Neural progenitor cell (in vitro differentiated cells): ENCODE measurements around the gene PINK1. TPM values are rescaled to one million over a fixed set of nuclear protein-coding genes. Genes with fewer than 3 reads are reported as not detected.
"Not testable (repeated sequence)": the region's sequence is repeated elsewhere in the genome, so short reads cannot be mapped to it uniquely, and the experiment has no call there.

Experiments used
- DNase-seq: peaks from one replicate; pipeline ENCODE4 v3.0.0-alpha.2; 2016; ENCODE audit warnings: low spot score
- H2AFZ ChIP-seq: fragments of 200-600 bp; sonication (generic); replicated peaks from 2 replicates; pipeline ENCODE4 v1.6.1; 2016; ENCODE audit warnings: antibody characterized with exemption
- H3F3A ChIP-seq: fragments of 200-600 bp; sonication (generic); 2 replicates; pipeline ENCODE4 v1.6.1; 2016; ENCODE audit warnings: antibody characterized with exemption, low read depth
- H3K27ac ChIP-seq: fragments of 200-600 bp; sonication (generic); 2 replicates; pipeline ENCODE4 v1.5.1; 2016; ENCODE audit warnings: mild to moderate bottlenecking
- H3K27me3 ChIP-seq: fragments of 200-600 bp; sonication (generic); 2 replicates; pipeline ENCODE4 v1.6.1; 2016; ENCODE audit warnings: mild to moderate bottlenecking, moderate library complexity
- H3K36me3 ChIP-seq: fragments of 200-600 bp; sonication (generic); 2 replicates; pipeline ENCODE4 v1.5.1; 2016
- H3K4me1 ChIP-seq: fragments of 200-600 bp; sonication (generic); 2 replicates; pipeline ENCODE4 v1.6.1; 2016; ENCODE audit warnings: mixed run types
- H3K4me2 ChIP-seq: fragments of 200-600 bp; sonication (generic); 2 replicates; pipeline ENCODE4 v1.6.1; 2016
- H3K4me3 ChIP-seq: fragments of 200-600 bp; sonication (generic); 2 replicates; pipeline ENCODE4 v1.5.1; 2016
- H3K79me2 ChIP-seq: fragments of 200-600 bp; sonication (generic); 2 replicates; pipeline ENCODE4 v1.6.1; 2016; ENCODE audit warnings: low read depth
- H3K9ac ChIP-seq: fragments of 200-600 bp; sonication (generic); 2 replicates; pipeline ENCODE4 v1.6.1; 2016
- H3K9me3 ChIP-seq: fragments of 200-600 bp; sonication (generic); 2 replicates; pipeline ENCODE4 v1.5.1; 2016; ENCODE audit warnings: low read depth
- H4K20me1 ChIP-seq: fragments of 200-600 bp; sonication (generic); 2 replicates; pipeline ENCODE4 v1.6.1; 2016; ENCODE audit warnings: low read depth
- H3K27ac Mint-ChIP-seq: 3 replicates; pipeline ENCODE4 v1.8.0; 2021; ENCODE audit warnings: mixed read lengths
- H3K27me3 Mint-ChIP-seq: 2 replicates; pipeline ENCODE4 v1.8.0; 2022; ENCODE audit warnings: low read depth, mild to moderate bottlenecking, inconsistent platforms, moderate library complexity, mixed read lengths; ENCODE audit not compliant: insufficient read depth
- H3K36me3 Mint-ChIP-seq: 3 replicates; pipeline ENCODE4 v1.8.0; 2021; ENCODE audit warnings: mixed read lengths
- H3K4me1 Mint-ChIP-seq: 3 replicates; pipeline ENCODE4 v1.8.0; 2021; ENCODE audit warnings: mixed read lengths
- H3K4me3 Mint-ChIP-seq: 3 replicates; pipeline ENCODE4 v1.8.0; 2021; ENCODE audit warnings: mild to moderate bottlenecking, moderate library complexity, mixed read lengths
- H3K9me3 Mint-ChIP-seq: 3 replicates; pipeline ENCODE4 v1.8.0; 2020; ENCODE audit warnings: mixed read lengths
- EZH2 ChIP-seq: fragments of 200-600 bp; sonication (generic); IDR thresholded peaks from 2 replicates; pipeline ENCODE4 v1.6.1; 2017; ENCODE audit warnings: antibody characterized with exemption, mild to moderate bottlenecking, moderate library complexity
- EZH2phosphoT487 ChIP-seq: fragments of 200-600 bp; sonication (generic); IDR thresholded peaks from 2 replicates; pipeline ENCODE4 v1.6.1; 2017; ENCODE audit warnings: antibody characterized with exemption
- total RNA-seq: library from RNA; depleted of rRNA; stranded (reverse); fragments of >200 nt; gene quantifications from 2 replicates; pipeline ENCODE4 v1.2.3, GENCODE V29; 2015; ENCODE audit warnings: low replicate concordance
- TF ChIP-seq, protein P1 (sequence below): fragments of 200-600 bp; sonication (generic); IDR thresholded peaks from 2 replicates; pipeline ENCODE4 v1.5.1; 2017; ENCODE audit warnings: antibody characterized with exemption, mild to moderate bottlenecking

Gene PINK1
- total RNA-seq, 1 donor from 2014 or later = 13.3 TPM

DNA sequence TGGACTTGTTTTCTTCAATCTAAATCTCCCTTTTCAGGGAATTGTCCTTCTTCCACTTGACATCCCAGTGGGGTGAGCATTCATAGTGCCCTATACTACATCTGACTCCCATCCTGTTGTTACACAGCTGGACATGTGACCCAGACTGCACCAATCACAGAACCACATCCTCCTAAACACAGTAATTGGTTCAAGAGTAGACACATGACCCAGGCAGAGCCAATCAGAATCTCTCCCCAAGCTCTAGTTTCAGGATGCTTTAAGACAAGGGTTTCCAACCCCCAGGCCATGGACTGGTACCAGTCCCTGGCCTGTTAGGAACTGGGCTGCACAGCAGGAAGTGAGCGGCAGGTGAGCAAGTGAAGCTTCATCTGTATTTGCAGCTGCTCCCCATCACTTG, 33.5 kb downstream of the PINK1 start:
- Mint-ChIP-seq H3K27ac (peak overlapping the region; percentile 80), H3K9me3 (no peaks in the 10 kb centered on the region), H3K36me3 (no peaks in the 10 kb centered on the region), H3K4me1 (peaks cover 23% of the 10 kb centered on the region), H3K4me3 (no peak overlapping the region), H3K27me3 (peaks cover 8% of the 10 kb centered on the region)
- Histone ChIP-seq H3K36me3 (no peaks in the 10 kb centered on the region), H4K20me1 (no peaks in the 10 kb centered on the region), H3K4me1 (no peaks in the 10 kb centered on the region), H3K9me3 (no peaks in the 10 kb centered on the region), H2AFZ (no peak overlapping the region), H3K79me2 (no peaks in the 10 kb centered on the region), H3K27me3 (no peaks in the 10 kb centered on the region), H3K4me2 (no peak overlapping the region), H3K4me3 (no peak overlapping the region), H3K9ac (no peak overlapping the region), H3F3A (no peaks in the 10 kb centered on the region), H3K27ac (no peak overlapping the region)
- TF ChIP-seq EZH2phosphoT487 = no peak
- TF ChIP-seq, protein P1, sequence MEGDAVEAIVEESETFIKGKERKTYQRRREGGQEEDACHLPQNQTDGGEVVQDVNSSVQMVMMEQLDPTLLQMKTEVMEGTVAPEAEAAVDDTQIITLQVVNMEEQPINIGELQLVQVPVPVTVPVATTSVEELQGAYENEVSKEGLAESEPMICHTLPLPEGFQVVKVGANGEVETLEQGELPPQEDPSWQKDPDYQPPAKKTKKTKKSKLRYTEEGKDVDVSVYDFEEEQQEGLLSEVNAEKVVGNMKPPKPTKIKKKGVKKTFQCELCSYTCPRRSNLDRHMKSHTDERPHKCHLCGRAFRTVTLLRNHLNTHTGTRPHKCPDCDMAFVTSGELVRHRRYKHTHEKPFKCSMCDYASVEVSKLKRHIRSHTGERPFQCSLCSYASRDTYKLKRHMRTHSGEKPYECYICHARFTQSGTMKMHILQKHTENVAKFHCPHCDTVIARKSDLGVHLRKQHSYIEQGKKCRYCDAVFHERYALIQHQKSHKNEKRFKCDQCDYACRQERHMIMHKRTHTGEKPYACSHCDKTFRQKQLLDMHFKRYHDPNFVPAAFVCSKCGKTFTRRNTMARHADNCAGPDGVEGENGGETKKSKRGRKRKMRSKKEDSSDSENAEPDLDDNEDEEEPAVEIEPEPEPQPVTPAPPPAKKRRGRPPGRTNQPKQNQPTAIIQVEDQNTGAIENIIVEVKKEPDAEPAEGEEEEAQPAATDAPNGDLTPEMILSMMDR = no peak
- no peak for DNase-seq

DNA sequence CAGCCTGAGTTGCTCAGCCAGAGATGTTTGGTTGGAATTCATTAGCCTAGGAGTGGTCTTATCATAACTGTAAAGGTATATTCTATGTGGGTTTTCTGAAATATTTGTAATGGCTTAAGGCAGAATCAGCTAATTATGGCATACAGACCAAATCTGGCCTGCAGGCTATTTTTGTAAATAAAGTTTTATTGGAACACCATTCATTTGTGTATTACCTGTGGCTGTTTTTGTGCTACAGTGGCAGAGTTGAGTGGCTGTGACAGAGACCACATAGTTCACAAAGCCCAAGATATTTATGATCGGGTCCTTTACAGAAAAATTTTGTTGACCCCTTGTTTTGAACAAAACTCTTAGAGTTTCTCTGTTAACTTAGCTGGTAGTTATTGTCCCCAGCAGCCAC, 35.3 kb downstream of the PINK1 start:
- Histone ChIP-seq H2AFZ (no peak overlapping the region), H3K4me1 (no peaks in the 10 kb centered on the region), H3K27me3 (no peaks in the 10 kb centered on the region), H3K27ac (no peak overlapping the region), H3K79me2 (no peaks in the 10 kb centered on the region), H4K20me1 (no peaks in the 10 kb centered on the region), H3K36me3 (no peaks in the 10 kb centered on the region), H3K9ac (no peak overlapping the region), H3K4me3 (no peak overlapping the region), H3F3A (no peaks in the 10 kb centered on the region), H3K4me2 (no peak overlapping the region), H3K9me3 (no peaks in the 10 kb centered on the region)
- Mint-ChIP-seq H3K4me1 (peaks cover 13% of the 10 kb centered on the region), H3K4me3 (no peak overlapping the region), H3K27ac (no peak overlapping the region), H3K9me3 (no peaks in the 10 kb centered on the region), H3K36me3 (no peaks in the 10 kb centered on the region), H3K27me3 (peaks cover 8% of the 10 kb centered on the region)
- no peak for DNase-seq
- TF ChIP-seq, protein P1 = no peak
- TF ChIP-seq EZH2phosphoT487 (no peak), EZH2 (no peak)

DNA sequence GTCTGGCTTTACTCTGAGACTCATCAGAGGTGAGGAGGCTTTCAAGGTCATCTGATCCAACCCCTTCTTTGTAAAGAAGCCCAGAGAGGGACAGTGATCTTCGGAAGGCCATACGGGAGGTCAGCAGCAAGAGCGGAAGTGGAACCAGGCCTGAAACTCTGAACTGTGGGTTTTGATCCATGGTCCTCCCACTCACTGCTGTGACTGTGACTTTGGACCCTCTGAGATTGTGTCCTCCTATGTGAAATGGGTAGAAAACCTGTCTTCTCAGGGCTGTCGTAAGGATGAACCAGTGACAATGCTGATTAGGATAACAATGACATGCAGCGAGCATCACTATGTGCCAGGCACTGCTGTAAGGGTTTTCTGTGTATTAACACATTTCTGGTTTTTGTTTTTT, 37.7 kb downstream of the PINK1 start:
- Mint-ChIP-seq H3K27ac (peak overlapping the region; percentile 71), H3K36me3 (no peaks in the 10 kb centered on the region), H3K4me1 (peaks cover 13% of the 10 kb centered on the region), H3K27me3 (peaks cover 8% of the 10 kb centered on the region), H3K9me3 (no peaks in the 10 kb centered on the region), H3K4me3 (no peak overlapping the region)
- H3K27ac ChIP-seq = no peak overlapping the region
- TF ChIP-seq EZH2phosphoT487 (no peak), EZH2 (no peak)
- TF ChIP-seq, protein P1 = no peak
- no peaks in the 10 kb centered on the region for H3F3A ChIP-seq
- no peaks in the 10 kb centered on the region for H3K27me3 ChIP-seq
- no peaks in the 10 kb centered on the region for H3K9me3 ChIP-seq
- H3K79me2 ChIP-seq = no peaks in the 10 kb centered on the region
- no peak overlapping the region for H2AFZ ChIP-seq
- no peaks in the 10 kb centered on the region for H3K36me3 ChIP-seq
- no peak overlapping the region for H3K4me2 ChIP-seq
- no peak overlapping the region for H3K4me3 ChIP-seq
- no peaks in the 10 kb centered on the region for H3K4me1 ChIP-seq
- DNase-seq = no peak
- no peak overlapping the region for H3K9ac ChIP-seq
- H4K20me1 ChIP-seq = no peaks in the 10 kb centered on the region

DNA sequence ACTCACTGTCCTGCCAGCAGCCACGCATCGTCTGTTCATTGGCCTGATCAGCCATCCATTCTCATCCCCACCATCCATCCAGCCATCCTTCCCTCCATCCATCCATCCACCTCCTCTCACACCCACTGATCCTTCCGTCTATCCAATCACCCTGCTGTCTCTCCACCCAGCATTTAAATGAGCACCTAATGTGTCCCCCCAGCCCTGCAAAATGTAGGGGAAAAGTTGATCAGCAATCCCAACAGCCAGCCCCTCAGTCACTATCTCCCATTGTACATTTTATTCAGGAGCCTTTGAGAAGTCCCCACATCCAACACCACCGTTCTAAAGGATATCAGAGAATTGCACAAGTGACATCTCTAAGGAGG, 39.0 kb downstream of the PINK1 start:
- H3K4me1 ChIP-seq = no peaks in the 10 kb centered on the region
- no peaks in the 10 kb centered on the region for H4K20me1 ChIP-seq
- TF ChIP-seq, protein P1 = no peak
- TF ChIP-seq EZH2phosphoT487 (no peak), EZH2 (no peak)
- no peak overlapping the region for H3K9ac ChIP-seq
- no peak overlapping the region for H2AFZ ChIP-seq
- H3K27me3 Mint-ChIP-seq = peaks cover 8% of the 10 kb centered on the region
- peak overlapping the region; percentile 52 for H3K27ac Mint-ChIP-seq
- H3K9me3 ChIP-seq = no peaks in the 10 kb centered on the region
- H3K79me2 ChIP-seq = no peaks in the 10 kb centered on the region
- no peak overlapping the region for H3K4me3 Mint-ChIP-seq
- no peak overlapping the region for H3K4me2 ChIP-seq
- H3K9me3 Mint-ChIP-seq = no peaks in the 10 kb centered on the region
- DNase-seq = no peak
- no peaks in the 10 kb centered on the region for H3K27me3 ChIP-seq
- no peak overlapping the region for H3K4me3 ChIP-seq
- H3K36me3 Mint-ChIP-seq = no peaks in the 10 kb centered on the region
- no peaks in the 10 kb centered on the region for H3K36me3 ChIP-seq
- no peak overlapping the region for H3K27ac ChIP-seq
- no peaks in the 10 kb centered on the region for H3F3A ChIP-seq
- H3K4me1 Mint-ChIP-seq = peaks cover 9% of the 10 kb centered on the region

DNA sequence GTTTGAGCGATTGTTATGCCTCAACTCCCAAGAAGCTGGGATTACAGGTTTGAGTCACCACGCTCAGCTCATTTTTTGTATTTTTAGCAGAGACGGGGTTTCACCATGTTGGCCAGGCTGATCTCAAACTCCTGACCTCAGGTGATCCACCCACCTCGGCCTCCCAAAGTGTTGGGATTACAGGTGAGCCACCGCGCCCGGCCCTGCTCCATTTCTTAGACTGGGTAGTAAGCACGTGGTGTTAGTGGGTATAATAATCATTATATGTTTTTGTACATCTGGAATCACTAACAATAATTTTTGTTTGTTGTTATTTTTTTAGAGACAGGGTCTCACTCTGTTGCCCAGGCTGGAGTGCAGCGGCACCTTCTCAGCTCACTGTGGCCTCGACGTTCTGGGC, 40.4 kb downstream of the PINK1 start:
- H3K9ac ChIP-seq, H3K4me2 ChIP-seq, H3K27ac ChIP-seq, DNase-seq, H4K20me1 ChIP-seq, H3K4me1 ChIP-seq, H3K4me3 ChIP-seq, H3K9me3 Mint-ChIP-seq, H3K27me3 Mint-ChIP-seq, H3K36me3 Mint-ChIP-seq, H3K27me3 ChIP-seq, H2AFZ ChIP-seq, H3K79me2 ChIP-seq, H3K27ac Mint-ChIP-seq, H3K36me3 ChIP-seq, H3K4me3 Mint-ChIP-seq, H3K4me1 Mint-ChIP-seq, H3F3A ChIP-seq, H3K9me3 ChIP-seq: not testable (repeated sequence)
